Gastroesophageal sphincter (tissue), 3 donors: ENCODE measurements around the gene CDC42BPG.

ENCODE experiments used
- POLR2A ChIP-seq, 2 donors: fragments of 450-650 bp; IDR thresholded peaks; one replicate each; pipeline ENCODE4 v1.6.1; 2017; ENCODE audit warnings: antibody characterized with exemption in 2 of 2, mild to moderate bottlenecking in 2 of 2, moderate library complexity in 1 of 2
- POLR2AphosphoS5 ChIP-seq: sonication (generic); formaldehyde crosslinking; IDR thresholded peaks from one replicate; pipeline ENCODE4 v1.6.1; 2017; ENCODE audit warnings: antibody characterized with exemption
- TF ChIP-seq, protein P1 (sequence below), 4 experiments: fragments of 200-600 bp in 2 of 4; fragments of 450-650 bp in 2 of 4; sonication (generic) in 1 of 4; IDR thresholded peaks; one replicate each; pipeline ENCODE4 v1.5.1; 2017 to 2019; ENCODE audit warnings: antibody characterized with exemption in 4 of 4, mild to moderate bottlenecking in 2 of 4, moderate library complexity in 2 of 4

DNA sequence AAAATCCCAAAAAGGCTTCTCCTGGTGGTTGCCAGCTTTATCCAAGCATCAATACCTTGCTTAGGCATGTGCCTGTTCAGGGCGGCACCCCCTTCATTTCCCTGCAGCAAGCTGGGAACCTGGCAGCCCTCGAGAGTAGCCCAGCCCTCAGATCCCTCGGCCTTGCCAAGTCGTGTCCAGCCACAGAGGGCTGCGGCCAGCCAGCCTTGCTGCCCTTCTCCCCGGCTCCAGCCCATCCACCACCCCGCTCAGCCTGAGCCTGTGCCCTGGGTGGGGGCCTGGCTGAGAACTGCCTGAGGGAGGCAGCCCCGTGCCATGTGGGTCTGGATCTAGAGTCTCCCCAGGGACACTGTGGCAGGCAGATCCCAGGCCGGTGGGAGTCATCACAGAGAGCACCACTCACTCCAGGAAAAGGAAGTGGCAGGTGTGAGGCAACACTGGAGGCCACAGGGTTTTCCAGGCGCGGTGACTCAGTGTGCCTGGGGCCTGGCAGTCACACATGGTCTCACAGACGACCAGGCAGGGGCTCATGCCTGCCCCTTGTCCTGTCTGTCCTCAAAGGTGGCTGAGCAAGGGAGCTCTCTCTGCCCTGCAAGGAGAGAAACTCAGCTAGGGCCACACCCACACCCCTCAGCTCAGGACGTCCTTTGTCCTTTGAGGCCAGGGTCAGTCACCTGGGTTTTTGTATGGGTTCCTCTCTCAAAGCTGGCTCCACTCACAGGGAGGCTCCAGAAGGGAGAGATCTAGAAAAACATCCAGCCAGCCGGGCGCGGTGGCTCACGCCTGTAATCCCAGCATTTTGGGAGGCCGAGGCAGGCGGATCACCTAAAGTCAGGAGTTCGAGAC, 12.2 kb upstream of the CDC42BPG start:
- TF ChIP-seq, protein P1, sequence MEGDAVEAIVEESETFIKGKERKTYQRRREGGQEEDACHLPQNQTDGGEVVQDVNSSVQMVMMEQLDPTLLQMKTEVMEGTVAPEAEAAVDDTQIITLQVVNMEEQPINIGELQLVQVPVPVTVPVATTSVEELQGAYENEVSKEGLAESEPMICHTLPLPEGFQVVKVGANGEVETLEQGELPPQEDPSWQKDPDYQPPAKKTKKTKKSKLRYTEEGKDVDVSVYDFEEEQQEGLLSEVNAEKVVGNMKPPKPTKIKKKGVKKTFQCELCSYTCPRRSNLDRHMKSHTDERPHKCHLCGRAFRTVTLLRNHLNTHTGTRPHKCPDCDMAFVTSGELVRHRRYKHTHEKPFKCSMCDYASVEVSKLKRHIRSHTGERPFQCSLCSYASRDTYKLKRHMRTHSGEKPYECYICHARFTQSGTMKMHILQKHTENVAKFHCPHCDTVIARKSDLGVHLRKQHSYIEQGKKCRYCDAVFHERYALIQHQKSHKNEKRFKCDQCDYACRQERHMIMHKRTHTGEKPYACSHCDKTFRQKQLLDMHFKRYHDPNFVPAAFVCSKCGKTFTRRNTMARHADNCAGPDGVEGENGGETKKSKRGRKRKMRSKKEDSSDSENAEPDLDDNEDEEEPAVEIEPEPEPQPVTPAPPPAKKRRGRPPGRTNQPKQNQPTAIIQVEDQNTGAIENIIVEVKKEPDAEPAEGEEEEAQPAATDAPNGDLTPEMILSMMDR (IDR thresholded peaks at IDR 0.05), result peak in 1 of 4 experiments; percentile 3
- TF ChIP-seq POLR2AphosphoS5 (peak; percentile 85), POLR2A (IDR thresholded peaks at IDR 0.05) (no peak)
